GM23338 (cell line): ENCODE measurements around the gene ITGB7. TPM values are rescaled to one million over a fixed set of nuclear protein-coding genes. Genes with fewer than 3 reads are reported as not detected.

ENCODE experiments used
- ATAC-seq: fragments of 200-7000 bp; cut with Tn5 transposase; 3 replicates; pipeline ENCODE4 v1.9.1; 2020
- DNase-seq: peaks from one replicate; pipeline ENCODE4 v3.0.0-alpha.2; 2015; ENCODE audit warnings: low spot score
- H2AFZ ChIP-seq: fragments of 200-600 bp; sonication (generic); 2 replicates; pipeline ENCODE4 v1.8.0; 2016; ENCODE audit warnings: antibody characterized with exemption, mild to moderate bottlenecking, moderate library complexity
- H3F3A ChIP-seq: fragments of 200-600 bp; sonication (generic); replicated peaks from 2 replicates; pipeline ENCODE4 v1.8.0; 2017; ENCODE audit warnings: antibody characterized with exemption, mixed run types, low read depth
- H3K27ac ChIP-seq: fragments of 200-600 bp; sonication (generic); 2 replicates; pipeline ENCODE4 v1.6.1; 2016; ENCODE audit warnings: low read depth
- H3K27me3 ChIP-seq: fragments of 200-600 bp; sonication (generic); 2 replicates; pipeline ENCODE4 v1.8.0; 2016; ENCODE audit warnings: mild to moderate bottlenecking, mixed run types, moderate library complexity; ENCODE audit not compliant: insufficient read depth
- H3K36me3 ChIP-seq: fragments of 200-600 bp; sonication (generic); 2 replicates; pipeline ENCODE4 v1.8.0; 2016; ENCODE audit warnings: mild to moderate bottlenecking; ENCODE audit not compliant: insufficient read depth
- H3K4me1 ChIP-seq: fragments of 200-600 bp; sonication (generic); 2 replicates; pipeline ENCODE4 v1.8.0; 2016; ENCODE audit warnings: mild to moderate bottlenecking, moderate library complexity; ENCODE audit not compliant: insufficient read depth
- H3K4me2 ChIP-seq: fragments of 200-600 bp; sonication (generic); 2 replicates; pipeline ENCODE4 v1.7.1; 2017; ENCODE audit warnings: mixed run types
- H3K4me3 ChIP-seq: fragments of 200-600 bp; sonication (generic); 2 replicates; pipeline ENCODE4 v1.6.1; 2016; ENCODE audit warnings: mixed run types
- H3K79me2 ChIP-seq: fragments of 200-600 bp; sonication (generic); replicated peaks from 2 replicates; pipeline ENCODE4 v1.8.0; 2017; ENCODE audit warnings: mild to moderate bottlenecking; ENCODE audit not compliant: insufficient read depth
- H3K9me2 ChIP-seq: fragments of 200-600 bp; sonication (generic); 2 replicates; pipeline ENCODE4 v1.8.0; 2017; ENCODE audit not compliant: insufficient read depth
- H4K20me1 ChIP-seq: fragments of 200-600 bp; sonication (generic); replicated peaks from 2 replicates; pipeline ENCODE4 v1.8.0; 2017; ENCODE audit warnings: mild to moderate bottlenecking; ENCODE audit not compliant: insufficient read depth
- H3K27ac Mint-ChIP-seq: 2 replicates; pipeline ENCODE4 v1.8.0; 2020; ENCODE audit warnings: inconsistent platforms, mild to moderate bottlenecking, moderate library complexity, mixed read lengths
- H3K27me3 Mint-ChIP-seq: 3 replicates; pipeline ENCODE4 v1.8.0; 2022; ENCODE audit warnings: low read depth, mild to moderate bottlenecking, moderate library complexity, mixed read lengths, inconsistent platforms; ENCODE audit not compliant: insufficient read depth, poor library complexity
- H3K36me3 Mint-ChIP-seq: 3 replicates; pipeline ENCODE4 v1.8.0; 2021; ENCODE audit warnings: low read depth, mild to moderate bottlenecking, inconsistent platforms, moderate library complexity, mixed read lengths
- H3K4me1 Mint-ChIP-seq: 3 replicates; pipeline ENCODE4 v1.8.0; 2020; ENCODE audit warnings: mild to moderate bottlenecking, inconsistent platforms, mixed read lengths
- H3K4me3 Mint-ChIP-seq: 3 replicates; pipeline ENCODE4 v1.8.0; 2021; ENCODE audit warnings: moderate library complexity, mild to moderate bottlenecking, inconsistent platforms, mixed read lengths
- H3K9me3 Mint-ChIP-seq: 3 replicates; pipeline ENCODE4 v1.8.0; 2020; ENCODE audit warnings: moderate library complexity, mild to moderate bottlenecking, inconsistent platforms, mixed read lengths
- EZH2phosphoT487 ChIP-seq: fragments of 200-600 bp; sonication (generic); IDR thresholded peaks from one replicate; pipeline ENCODE4 v1.8.1; 2018; ENCODE audit warnings: antibody characterized with exemption; ENCODE audit not compliant: unreplicated experiment
- NANOG ChIP-seq: IDR thresholded peaks from 2 replicates; pipeline ENCODE4 v1.6.1; 2016; ENCODE audit warnings: antibody characterized with exemption, borderline replicate concordance
- POLR2AphosphoS5 ChIP-seq: IDR thresholded peaks from 2 replicates; pipeline ENCODE4 v1.6.1; 2016; ENCODE audit warnings: antibody characterized with exemption, low read depth
- STAT1 ChIP-seq: IDR thresholded peaks from one replicate; pipeline ENCODE4 v1.6.1; 2016; ENCODE audit warnings: antibody characterized with exemption; ENCODE audit not compliant: unreplicated experiment
- ZNF462 ChIP-seq: fragments of 250-450 bp; sonication (Bioruptor Pico); IDR thresholded peaks from 2 replicates; pipeline ENCODE4 v1.5.0; 2020; ENCODE audit warnings: mild to moderate bottlenecking, moderate library complexity
- polyA plus RNA-seq: library from polyadenylated mRNA; unstranded; fragments of >200 nt; fragmentation: Nextera tagmentation; extraction: Ambion mirVana; gene quantifications from 2 replicates; pipeline ENCODE4 v1.2.1, GENCODE V29; 2016
- total RNA-seq: library from RNA; depleted of rRNA; stranded (reverse); fragments of >200 nt; shearing (Covaris generic); gene quantifications from 2 replicates; pipeline ENCODE4 v1.2.3, GENCODE V29; 2014
- TF ChIP-seq, protein P1 (sequence below): IDR thresholded peaks from one replicate; pipeline ENCODE4 v1.6.1; 2018; ENCODE audit warnings: antibody characterized with exemption; ENCODE audit not compliant: unreplicated experiment

ITGB7 gene
- total and polyA plus RNA-seq, 2 experiments from 2014 or later: 0.32 TPM; not detected in 1

DNA sequence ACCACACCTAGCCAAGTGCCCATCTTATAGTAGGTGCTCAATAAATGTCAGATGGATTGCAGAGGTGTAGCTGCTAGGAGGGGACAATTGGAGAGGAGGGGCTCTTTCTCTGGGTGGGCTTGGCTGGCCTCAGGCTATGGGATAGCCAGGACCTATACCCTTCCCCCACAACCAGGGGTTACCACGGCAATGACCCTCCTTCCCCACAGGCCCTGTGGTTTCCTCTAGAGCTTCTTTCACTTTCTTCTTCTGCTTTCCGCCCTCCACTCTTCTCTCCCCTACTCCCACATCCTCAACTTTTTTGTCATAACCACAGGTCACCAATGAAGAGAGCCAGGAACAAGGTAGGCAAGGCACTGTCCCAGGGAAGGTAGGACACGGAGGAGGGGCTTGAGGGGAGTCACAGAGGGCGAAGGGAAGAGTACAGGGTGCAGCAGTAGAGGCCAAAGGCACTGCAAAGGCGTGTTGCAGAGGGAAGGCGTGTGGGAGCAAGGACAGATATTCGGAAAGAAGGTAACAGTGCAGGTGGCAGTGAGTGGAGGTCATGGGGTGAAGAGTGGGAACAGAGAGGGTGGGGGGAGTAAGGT is 1.9 kb upstream of the ITGB7 start (continued):
- TF ChIP-seq, protein P1, sequence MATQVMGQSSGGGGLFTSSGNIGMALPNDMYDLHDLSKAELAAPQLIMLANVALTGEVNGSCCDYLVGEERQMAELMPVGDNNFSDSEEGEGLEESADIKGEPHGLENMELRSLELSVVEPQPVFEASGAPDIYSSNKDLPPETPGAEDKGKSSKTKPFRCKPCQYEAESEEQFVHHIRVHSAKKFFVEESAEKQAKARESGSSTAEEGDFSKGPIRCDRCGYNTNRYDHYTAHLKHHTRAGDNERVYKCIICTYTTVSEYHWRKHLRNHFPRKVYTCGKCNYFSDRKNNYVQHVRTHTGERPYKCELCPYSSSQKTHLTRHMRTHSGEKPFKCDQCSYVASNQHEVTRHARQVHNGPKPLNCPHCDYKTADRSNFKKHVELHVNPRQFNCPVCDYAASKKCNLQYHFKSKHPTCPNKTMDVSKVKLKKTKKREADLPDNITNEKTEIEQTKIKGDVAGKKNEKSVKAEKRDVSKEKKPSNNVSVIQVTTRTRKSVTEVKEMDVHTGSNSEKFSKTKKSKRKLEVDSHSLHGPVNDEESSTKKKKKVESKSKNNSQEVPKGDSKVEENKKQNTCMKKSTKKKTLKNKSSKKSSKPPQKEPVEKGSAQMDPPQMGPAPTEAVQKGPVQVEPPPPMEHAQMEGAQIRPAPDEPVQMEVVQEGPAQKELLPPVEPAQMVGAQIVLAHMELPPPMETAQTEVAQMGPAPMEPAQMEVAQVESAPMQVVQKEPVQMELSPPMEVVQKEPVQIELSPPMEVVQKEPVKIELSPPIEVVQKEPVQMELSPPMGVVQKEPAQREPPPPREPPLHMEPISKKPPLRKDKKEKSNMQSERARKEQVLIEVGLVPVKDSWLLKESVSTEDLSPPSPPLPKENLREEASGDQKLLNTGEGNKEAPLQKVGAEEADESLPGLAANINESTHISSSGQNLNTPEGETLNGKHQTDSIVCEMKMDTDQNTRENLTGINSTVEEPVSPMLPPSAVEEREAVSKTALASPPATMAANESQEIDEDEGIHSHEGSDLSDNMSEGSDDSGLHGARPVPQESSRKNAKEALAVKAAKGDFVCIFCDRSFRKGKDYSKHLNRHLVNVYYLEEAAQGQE: no peak
- TF ChIP-seq POLR2AphosphoS5: no peak
- no peak for TF ChIP-seq ZNF462 (CRISPR knock-in tag)
- no peak for TF ChIP-seq STAT1

GRCh38 chr12:53208435-53208834 is 1.4 kb upstream of the ITGB7 start:
- Histone ChIP-seq H3K27ac (no peak overlapping the region), H3K4me1 (peaks cover 1% of the 10 kb centered on the region), H3K4me3 (no peak overlapping the region), H4K20me1 (peaks cover 13% of the 10 kb centered on the region), H2AFZ (no peak overlapping the region), H3K27me3 (0 out of 2 replicates have a peak, but pooled peaks cover 3% of the 10 kb centered on the region), H3K4me2 (no peak overlapping the region), H3K79me2 (no peaks in the 10 kb centered on the region; the same call in 1 of the 2 replicates), H3K36me3 (peaks cover 20% of the 10 kb centered on the region), H3K9me2 (no peaks in the 10 kb centered on the region), H3F3A (peaks cover 15% of the 10 kb centered on the region)
- Mint-ChIP-seq H3K4me1 (peaks cover 23% of the 10 kb centered on the region), H3K27me3 (peaks cover 25% of the 10 kb centered on the region), H3K4me3 (no peak overlapping the region; the same call in 2 of the 3 replicates), H3K9me3 (no peaks in the 10 kb centered on the region), H3K36me3 (peaks cover 40% of the 10 kb centered on the region), H3K27ac (no peak overlapping the region)
- ATAC-seq: no peak; the same call in 2 of the 3 replicates
- DNase-seq: no peak
- TF ChIP-seq EZH2phosphoT487 (no peak), NANOG (no peak), STAT1 (no peak)
